Measurements from ENCODE around the gene RAD51B.

DNA sequence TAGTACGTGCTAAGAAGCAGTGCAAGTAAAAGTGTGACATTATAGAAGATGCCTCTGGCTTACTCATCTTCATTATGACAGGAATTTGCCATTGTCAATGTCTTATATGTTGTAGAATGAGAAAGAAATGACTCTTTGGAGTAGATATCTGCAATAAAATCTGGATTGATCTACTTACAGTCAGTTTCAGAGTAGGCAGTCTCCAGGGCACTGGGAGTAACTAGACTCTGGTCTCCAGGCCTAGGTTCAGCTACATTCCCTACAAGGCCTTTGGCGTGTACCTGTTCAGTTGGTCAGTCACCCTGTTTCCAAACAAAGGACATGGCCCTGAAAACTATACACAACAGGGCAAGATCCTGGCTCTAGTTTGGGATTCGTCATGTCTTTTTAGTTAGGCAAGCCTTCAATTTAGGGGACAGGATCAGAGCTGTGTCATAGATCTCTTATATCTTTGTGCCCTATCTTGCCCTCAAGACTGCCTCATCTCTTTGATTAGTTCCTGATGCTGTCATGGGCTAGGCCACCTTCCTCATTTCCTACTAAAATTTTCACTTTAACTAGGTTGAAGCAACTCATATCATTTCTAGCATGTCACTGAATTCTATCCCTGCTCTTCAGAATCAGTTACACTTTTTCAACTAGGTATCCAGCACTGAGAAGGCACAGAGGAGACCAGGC lies 410.0 kb downstream of the RAD51B start:
- TF ChIP-seq CTCF (conservative IDR thresholded peaks at IDR 0.05; ENCODE audit: low read depth, low read length) (no peak), EZH2 (IDR thresholded peaks at IDR 0.05; ENCODE audit: borderline replicate concordance, low read depth, low read length, poor library complexity, severe bottlenecking) (no peak)

Data from A673 (cell line).